ENCODE data around the gene SCT.

GRCh38 chr11:618856-619627 lies 7.9 kb downstream of the SCT start:
- TF ChIP-seq CTCF (IDR thresholded peaks at IDR 0.05) (no peak), POLR2AphosphoS5 (IDR thresholded peaks at IDR 0.05) (no peak)
